PC-3 (cell line): ENCODE results near the gene MRFAP1L1. TPM values are rescaled to one million over a fixed set of nuclear protein-coding genes. Genes with fewer than 3 reads are reported as not detected.
"Not testable (repeated sequence)": the region's sequence is repeated elsewhere in the genome, so short reads cannot be mapped to it uniquely, and the experiment has no call there.

Experiments used
- ATAC-seq: fragments of 200-7000 bp; cut with Tn5 transposase; 2 replicates; pipeline ENCODE4 v1.9.1; 2020; ENCODE audit warnings: mild to moderate bottlenecking, moderate library complexity
- Bru-seq: library from RNA; stranded (reverse); fragments of 400-500 nt; gene quantifications from one replicate; lab custom pipeline; 2021; lab: Mats Ljungman, UMichigan
- BruChase-seq, 2 experiments: library from RNA; stranded (reverse); fragments of 400-500 nt; gene quantifications; one replicate each; lab custom pipeline; 2021; lab: Mats Ljungman, UMichigan
- BruUV-seq: library from RNA; stranded (reverse); fragments of 400-500 nt; replicated peaks from 2 replicates; lab custom pipeline; 2021; lab: Mats Ljungman, UMichigan
- CTCF ChIA-PET: fragments of 300-600 bp; sonication (Branson Sonifier 250); formaldehyde crosslinking; loops from one replicate; lab custom pipeline; 2022; ENCODE audit warnings: antibody characterized with exemption; lab: Charles Lee
- POLR2A ChIA-PET: fragments of 300-600 bp; sonication (Branson Sonifier 250); formaldehyde crosslinking; loops from one replicate; lab custom pipeline; 2022; ENCODE audit warnings: antibody characterized with exemption; ENCODE audit not compliant: unreplicated experiment; lab: Charles Lee
- DNase-seq: peaks from one replicate; pipeline ENCODE4 v3.0.0-alpha.2; 2015
- H2AFZ ChIP-seq: fragments of 300-600 bp; sonication (generic); 2 replicates; pipeline ENCODE4 v1.6.0; 2016; ENCODE audit warnings: antibody characterized with exemption, low read length
- H3F3A ChIP-seq: fragments of 300-600 bp; sonication (generic); one replicate; pipeline ENCODE4 v1.6.0; 2017; ENCODE audit warnings: antibody characterized with exemption, low read length, control low read depth, mild to moderate bottlenecking; ENCODE audit not compliant: unreplicated experiment
- H3K27ac ChIP-seq: fragments of 300-600 bp; sonication (generic); 2 replicates; pipeline ENCODE4 v1.5.1; 2016; ENCODE audit warnings: mild to moderate bottlenecking, low read length
- H3K27me3 ChIP-seq: fragments of 300-600 bp; sonication (generic); 2 replicates; pipeline ENCODE4 v1.6.1; 2016; ENCODE audit warnings: low read length, mixed read lengths
- H3K36me3 ChIP-seq: fragments of 300-600 bp; sonication (generic); 2 replicates; pipeline ENCODE4 v1.6.1; 2016; ENCODE audit warnings: low read depth, mixed run types, low read length, mixed read lengths
- H3K4me1 ChIP-seq: fragments of 300-600 bp; sonication (generic); 2 replicates; pipeline ENCODE4 v1.5.1; 2016; ENCODE audit warnings: low read length; ENCODE audit not compliant: insufficient read depth
- H3K4me2 ChIP-seq: fragments of 300-600 bp; sonication (generic); 2 replicates; pipeline ENCODE4 v1.6.0; 2016; ENCODE audit warnings: low read length
- H3K4me3 ChIP-seq: fragments of 300-600 bp; sonication (generic); 2 replicates; pipeline ENCODE4 v1.5.1; 2016; ENCODE audit warnings: mild to moderate bottlenecking, low read length, mixed read lengths
- H3K79me2 ChIP-seq: fragments of 300-600 bp; sonication (generic); 2 replicates; pipeline ENCODE4 v1.6.1; 2017; ENCODE audit warnings: low read length, mixed read lengths
- H3K9ac ChIP-seq: fragments of 300-600 bp; sonication (generic); 2 replicates; pipeline ENCODE4 v1.6.0; 2016; ENCODE audit warnings: mild to moderate bottlenecking, low read length
- H3K9me2 ChIP-seq: fragments of 300-600 bp; sonication (generic); replicated peaks from 2 replicates; pipeline ENCODE4 v1.6.1; 2016; ENCODE audit warnings: mixed run types, low read length, mixed read lengths
- H3K9me3 ChIP-seq: fragments of 300-600 bp; sonication (generic); 2 replicates; pipeline ENCODE4 v1.6.1; 2016; ENCODE audit warnings: low read length, mixed read lengths
- H4K20me1 ChIP-seq: fragments of 300-600 bp; sonication (generic); 2 replicates; pipeline ENCODE4 v1.6.1; 2016; ENCODE audit warnings: low read length, mixed read lengths
- EZH2 ChIP-seq: fragments of 300-600 bp; sonication (generic); IDR thresholded peaks from one replicate; pipeline ENCODE4 v1.6.1; 2017; ENCODE audit warnings: antibody characterized with exemption, mild to moderate bottlenecking, low read length; ENCODE audit not compliant: unreplicated experiment
- EZH2phosphoT487 ChIP-seq: fragments of 300-600 bp; sonication (generic); IDR thresholded peaks from 2 replicates; pipeline ENCODE4 v1.6.1; 2018; ENCODE audit warnings: mild to moderate bottlenecking, antibody characterized with exemption, low read length, borderline replicate concordance
- intact Hi-C: fragments of 100-400 bp; cut with micrococcal nuclease; formaldehyde crosslinking; loops from 2 replicates; pipeline ENCODE4 v1.9.0; 2023
- long read RNA-seq: library from polyadenylated mRNA; unstranded; transcript quantifications from one replicate; pipeline ENCODE4 v2.0.0, GENCODE V29; 2021; ENCODE audit not compliant: unreplicated experiment
- total RNA-seq: library from RNA; depleted of rRNA; stranded (reverse); fragments of >200 nt; gene quantifications from 2 replicates; pipeline ENCODE4 v1.2.3, GENCODE V29; 2014; rRNA removed
- TF ChIP-seq, protein P1 (sequence below): fragments of 300-600 bp; sonication (generic); conservative IDR thresholded peaks from 2 replicates; pipeline ENCODE4 v1.5.1; 2017; ENCODE audit warnings: antibody characterized with exemption, low read depth, mild to moderate bottlenecking, low read length

Gene MRFAP1L1
- 50.5 and 57.6 TPM in 2 replicates for total RNA-seq
- Bru-seq, nascent RNA = percentile 95 among the genes with signal in this experiment
- BruChase-seq, experiment 1, labeled RNA remaining after a 6-hour chase = percentile 99 among the genes with signal in this experiment
- BruChase-seq, experiment 2, labeled RNA remaining after a 2-hour chase = percentile 99 among the genes with signal in this experiment
- long read RNA-seq, transcript MRFAP1L1-202 (1 exons, 2,127 nt) = minor isoform, 14 of 108 reads
- long read RNA-seq, transcript MRFAP1L1-201 (2 exons, 1,593 nt) = major isoform, 86 of 108 reads
- long read RNA-seq, partial matches to known transcripts = 0 of 108 reads
- long read RNA-seq, other reads (novel, unspliced or antisense) = 8 of 108 reads

GRCh38 chr4:6709230-6710114 is at the start of gene MRFAP1L1:
MRFAP1L1 (minus strand) TSS chr4:6709865; CDS start chr4:6709629, 236 bp downstream.
- peak within 1 kb of the TSS; percentile 86 for H3K9ac ChIP-seq
- TSS peak; percentile 86 for BruUV-seq
- H3K9me3 ChIP-seq = no peaks in the 10 kb centered on the region
- ChIA-PET POLR2A (no interaction called here), CTCF (interaction anchor here (0.7 kb wide), 2 partner anchors 14 to 35 kb away, joined by 3 read pairs; no protein-coding TSS in a partner anchor)
- 0 out of 2 replicates have a peak, but pooled peaks cover 8% of the 10 kb centered on the region for H4K20me1 ChIP-seq
- peak; percentile 68 for ATAC-seq
- H3K79me2 ChIP-seq = peaks cover 52% of the 10 kb centered on the region
- peak within 1 kb of the TSS; percentile 95 for H3K4me3 ChIP-seq
- peak within 1 kb of the TSS; percentile 57 for H3K27ac ChIP-seq
- DNase-seq = peak; percentile 93
- H3K36me3 ChIP-seq = no peaks in the 10 kb centered on the region
- H3K4me1 ChIP-seq = peaks cover 14% of the 10 kb centered on the region
- H3K27me3 ChIP-seq = no peaks in the 10 kb centered on the region
- no peak for TF ChIP-seq EZH2
- TF ChIP-seq, protein P1, sequence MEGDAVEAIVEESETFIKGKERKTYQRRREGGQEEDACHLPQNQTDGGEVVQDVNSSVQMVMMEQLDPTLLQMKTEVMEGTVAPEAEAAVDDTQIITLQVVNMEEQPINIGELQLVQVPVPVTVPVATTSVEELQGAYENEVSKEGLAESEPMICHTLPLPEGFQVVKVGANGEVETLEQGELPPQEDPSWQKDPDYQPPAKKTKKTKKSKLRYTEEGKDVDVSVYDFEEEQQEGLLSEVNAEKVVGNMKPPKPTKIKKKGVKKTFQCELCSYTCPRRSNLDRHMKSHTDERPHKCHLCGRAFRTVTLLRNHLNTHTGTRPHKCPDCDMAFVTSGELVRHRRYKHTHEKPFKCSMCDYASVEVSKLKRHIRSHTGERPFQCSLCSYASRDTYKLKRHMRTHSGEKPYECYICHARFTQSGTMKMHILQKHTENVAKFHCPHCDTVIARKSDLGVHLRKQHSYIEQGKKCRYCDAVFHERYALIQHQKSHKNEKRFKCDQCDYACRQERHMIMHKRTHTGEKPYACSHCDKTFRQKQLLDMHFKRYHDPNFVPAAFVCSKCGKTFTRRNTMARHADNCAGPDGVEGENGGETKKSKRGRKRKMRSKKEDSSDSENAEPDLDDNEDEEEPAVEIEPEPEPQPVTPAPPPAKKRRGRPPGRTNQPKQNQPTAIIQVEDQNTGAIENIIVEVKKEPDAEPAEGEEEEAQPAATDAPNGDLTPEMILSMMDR = no peak
- TF ChIP-seq EZH2phosphoT487 = no peak
- H3K4me2 ChIP-seq = peak within 1 kb of the TSS; percentile 99
- intact Hi-C loops = no loop called here
- H2AFZ ChIP-seq = peak within 1 kb of the TSS; percentile 95
- no peaks in the 10 kb centered on the region for H3F3A ChIP-seq
- no peaks in the 10 kb centered on the region for H3K9me2 ChIP-seq

DNA sequence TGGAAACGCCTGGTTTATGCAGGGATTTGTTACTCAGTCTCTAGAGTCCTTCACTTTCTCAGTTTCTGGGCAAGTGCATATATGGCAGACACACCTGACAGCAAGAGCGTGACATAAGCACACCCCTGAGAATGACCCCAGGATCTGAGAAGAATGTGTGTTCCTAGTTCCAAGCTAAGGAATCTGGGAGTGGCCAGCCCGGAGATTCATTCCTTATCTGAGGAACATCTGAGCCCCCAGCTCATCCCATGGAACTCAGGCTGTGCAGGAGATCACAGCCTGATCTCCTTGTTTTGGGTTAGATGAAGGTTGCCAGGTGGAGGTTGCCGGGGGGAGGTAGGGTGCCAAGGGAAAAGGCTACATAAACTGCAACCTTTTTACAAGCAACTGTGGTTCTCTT is 49.1 kb upstream of the MRFAP1L1 start:
- H3K4me1 ChIP-seq = peaks cover 9% of the 10 kb centered on the region
- H2AFZ ChIP-seq = no peak overlapping the region
- ATAC-seq (no peak), DNase-seq (no peak)
- H3K27me3 ChIP-seq = no peaks in the 10 kb centered on the region
- H3K27ac ChIP-seq = no peak overlapping the region
- TF ChIP-seq, protein P1 = no peak
- no peak for TF ChIP-seq EZH2phosphoT487
- TF ChIP-seq EZH2 = no peak
- no peak overlapping the region for H3K4me2 ChIP-seq
- ChIA-PET POLR2A (no interaction called here), CTCF (no interaction called here)
- H3K4me3 ChIP-seq = no peak overlapping the region
- no peaks in the 10 kb centered on the region for H3K36me3 ChIP-seq
- H3K9me2 ChIP-seq = no peaks in the 10 kb centered on the region
- H3K9me3 ChIP-seq = no peaks in the 10 kb centered on the region
- H3K79me2 ChIP-seq = no peaks in the 10 kb centered on the region
- BruUV-seq = no TSS peak
- H4K20me1 ChIP-seq = no peaks in the 10 kb centered on the region
- H3K9ac ChIP-seq = no peak overlapping the region
- intact Hi-C loops = no loop called here
- H3F3A ChIP-seq = no peaks in the 10 kb centered on the region

GRCh38 chr4:6756345-6756744 is 46.7 kb upstream of the MRFAP1L1 start:
- H3K4me1 ChIP-seq, CTCF ChIA-PET, H3K9ac ChIP-seq, H3K4me2 ChIP-seq, H3K9me3 ChIP-seq, H3K9me2 ChIP-seq, H3K27me3 ChIP-seq, POLR2A ChIA-PET, H2AFZ ChIP-seq, H3K79me2 ChIP-seq, DNase-seq, ATAC-seq, BruUV-seq, intact Hi-C loops, H3K4me3 ChIP-seq, H3K27ac ChIP-seq, H3K36me3 ChIP-seq, H3F3A ChIP-seq, H4K20me1 ChIP-seq: not testable (repeated sequence)
